Measurements from ENCODE around the gene MBD5.

Gene MBD5

DNA sequence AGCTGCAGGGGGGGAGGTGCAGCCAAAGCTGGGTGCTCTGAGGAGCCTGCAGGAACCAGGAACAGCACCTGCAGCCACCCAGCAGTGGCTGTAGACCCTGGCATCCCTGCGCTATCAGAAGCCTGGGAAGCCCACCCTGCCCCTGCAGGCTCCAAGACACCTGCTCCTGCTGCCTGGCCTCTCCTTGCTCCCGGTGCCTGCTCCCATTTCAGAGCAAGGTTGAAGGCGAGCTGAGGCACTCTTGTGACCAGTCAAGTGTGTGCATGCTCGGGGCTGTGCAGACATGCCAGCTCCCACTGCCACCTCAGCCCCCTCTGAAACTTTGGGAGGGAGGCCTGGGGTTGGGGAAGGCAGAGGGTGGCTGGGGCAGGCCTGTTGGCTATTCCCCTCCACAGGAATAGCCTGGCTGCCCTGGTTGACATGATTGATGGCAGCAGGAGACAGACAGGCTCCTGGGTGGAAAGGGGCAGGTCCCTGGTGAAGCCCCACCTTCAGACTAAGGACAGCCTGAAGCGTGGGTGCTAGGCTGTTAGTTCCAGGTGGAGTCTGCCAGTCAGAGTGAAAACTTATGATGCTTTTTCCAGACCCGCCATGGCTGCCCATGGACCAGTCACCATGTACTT lies 151.4 kb downstream of the MBD5 start:
- no peaks in the 10 kb centered on the region for H3K36me3 ChIP-seq (ENCODE audit: control insufficient read depth, insufficient read depth, low read length)
- TF ChIP-seq, protein P1, sequence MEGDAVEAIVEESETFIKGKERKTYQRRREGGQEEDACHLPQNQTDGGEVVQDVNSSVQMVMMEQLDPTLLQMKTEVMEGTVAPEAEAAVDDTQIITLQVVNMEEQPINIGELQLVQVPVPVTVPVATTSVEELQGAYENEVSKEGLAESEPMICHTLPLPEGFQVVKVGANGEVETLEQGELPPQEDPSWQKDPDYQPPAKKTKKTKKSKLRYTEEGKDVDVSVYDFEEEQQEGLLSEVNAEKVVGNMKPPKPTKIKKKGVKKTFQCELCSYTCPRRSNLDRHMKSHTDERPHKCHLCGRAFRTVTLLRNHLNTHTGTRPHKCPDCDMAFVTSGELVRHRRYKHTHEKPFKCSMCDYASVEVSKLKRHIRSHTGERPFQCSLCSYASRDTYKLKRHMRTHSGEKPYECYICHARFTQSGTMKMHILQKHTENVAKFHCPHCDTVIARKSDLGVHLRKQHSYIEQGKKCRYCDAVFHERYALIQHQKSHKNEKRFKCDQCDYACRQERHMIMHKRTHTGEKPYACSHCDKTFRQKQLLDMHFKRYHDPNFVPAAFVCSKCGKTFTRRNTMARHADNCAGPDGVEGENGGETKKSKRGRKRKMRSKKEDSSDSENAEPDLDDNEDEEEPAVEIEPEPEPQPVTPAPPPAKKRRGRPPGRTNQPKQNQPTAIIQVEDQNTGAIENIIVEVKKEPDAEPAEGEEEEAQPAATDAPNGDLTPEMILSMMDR (IDR thresholded peaks at IDR 0.05; ENCODE audit: insufficient read depth, low read length, poor library complexity, severe bottlenecking): no peak
- no peak for DNase-seq (ENCODE audit: extremely low read depth, insufficient read length)

DNA sequence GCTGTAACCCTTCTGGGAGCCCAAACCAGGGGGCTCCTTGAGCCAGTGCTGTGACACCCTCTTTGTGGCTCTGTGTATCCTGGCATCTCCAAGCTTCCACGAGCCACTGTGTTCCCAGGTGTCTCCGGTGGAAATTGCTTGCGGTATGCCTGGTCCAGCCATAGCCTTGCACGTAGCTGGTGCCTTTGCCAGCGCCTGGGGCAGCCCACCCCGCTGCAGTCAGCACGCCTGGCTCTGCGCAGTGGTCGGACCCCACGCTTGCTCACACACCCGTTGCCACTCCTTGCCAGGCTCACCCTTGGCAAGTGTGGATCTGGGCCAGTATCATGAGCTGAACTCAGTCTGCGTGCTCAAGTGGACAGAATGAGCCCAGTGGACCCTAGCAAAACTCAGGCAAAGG lies 152.3 kb downstream of the MBD5 start:
- no peak overlapping the region for H3K4me3 ChIP-seq (replicated peaks; ENCODE audit: low read depth, low read length)
- DNase-seq (ENCODE audit: extremely low read depth, insufficient read length): no peak
- TF ChIP-seq, protein P1 (IDR thresholded peaks at IDR 0.05; ENCODE audit: insufficient read depth, low read length, poor library complexity, severe bottlenecking): no peak
- no peaks in the 10 kb centered on the region for H3K27me3 ChIP-seq (replicated peaks; ENCODE audit: control insufficient read depth, insufficient read depth, low read length)
- H3K36me3 ChIP-seq (ENCODE audit: control insufficient read depth, insufficient read depth, low read length): no peaks in the 10 kb centered on the region

More for the DNA sequence above, 151.4 kb downstream of the MBD5 start:
- Histone ChIP-seq H3K4me3 (replicated peaks; ENCODE audit: low read depth, low read length) (no peak overlapping the region), H3K27me3 (replicated peaks; ENCODE audit: control insufficient read depth, insufficient read depth, low read length) (no peaks in the 10 kb centered on the region)

DNA sequence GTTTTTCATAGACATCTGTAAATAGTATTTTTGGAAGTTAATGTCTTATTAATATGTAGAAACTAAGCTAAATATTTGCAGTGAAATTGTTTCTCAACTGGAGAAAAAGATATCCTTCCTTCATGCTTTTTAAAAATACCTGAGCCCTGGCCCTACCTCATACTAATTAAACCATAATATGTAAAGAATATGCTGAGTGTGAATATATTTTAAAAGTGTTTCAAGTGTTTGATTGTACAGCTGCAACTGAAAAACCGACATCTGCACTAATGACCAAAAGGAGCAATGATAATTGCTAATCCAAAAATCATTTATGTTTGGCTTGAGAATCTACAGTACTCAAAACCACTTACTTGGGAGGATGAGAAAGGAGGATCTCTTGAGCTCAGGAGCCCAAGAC lies 156.7 kb downstream of the MBD5 start:
- H3K27me3 ChIP-seq (replicated peaks; ENCODE audit: control insufficient read depth, insufficient read depth, low read length): no peaks in the 10 kb centered on the region
- H3K4me3 ChIP-seq (replicated peaks; ENCODE audit: low read depth, low read length): no peak overlapping the region
- no peaks in the 10 kb centered on the region; the same call in none of the 2 replicates for H3K36me3 ChIP-seq (ENCODE audit: control insufficient read depth, insufficient read depth, low read length)
- TF ChIP-seq, protein P1 (IDR thresholded peaks at IDR 0.05; ENCODE audit: insufficient read depth, low read length, poor library complexity, severe bottlenecking): no peak
- DNase-seq (ENCODE audit: extremely low read depth, insufficient read length): no peak

GRCh38 chr2:148179724-148180123 lies 158.8 kb downstream of the MBD5 start:
- Histone ChIP-seq H3K27me3 (replicated peaks; ENCODE audit: control insufficient read depth, insufficient read depth, low read length) (no peaks in the 10 kb centered on the region), H3K4me3 (replicated peaks; ENCODE audit: low read depth, low read length) (no peak overlapping the region), H3K36me3 (ENCODE audit: control insufficient read depth, insufficient read depth, low read length) (no peaks in the 10 kb centered on the region; the same call in none of the 2 replicates)
- DNase-seq (ENCODE audit: extremely low read depth, insufficient read length): no peak
- TF ChIP-seq, protein P1 (IDR thresholded peaks at IDR 0.05; ENCODE audit: insufficient read depth, low read length, poor library complexity, severe bottlenecking): no peak

DNA sequence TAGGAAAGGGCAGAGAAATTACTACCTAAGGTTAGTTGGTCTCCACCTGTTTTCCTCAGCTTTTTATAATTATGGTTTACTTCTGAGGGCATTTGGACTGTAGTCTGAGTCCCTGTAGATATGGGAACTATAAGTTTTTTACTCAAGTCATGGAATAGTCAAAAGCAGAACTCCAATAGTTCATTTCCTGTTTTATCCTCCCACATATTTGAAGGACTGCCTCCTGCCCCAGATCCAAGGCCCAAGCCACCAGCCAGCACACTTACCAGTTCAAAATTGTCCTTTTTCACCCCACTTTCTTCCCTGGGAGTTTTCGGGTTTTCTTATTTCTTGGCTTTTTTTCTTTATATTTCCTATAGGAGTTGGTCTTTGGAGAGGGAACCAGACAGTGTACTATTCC lies 164.1 kb downstream of the MBD5 start:
- Histone ChIP-seq H3K4me3 (replicated peaks; ENCODE audit: low read depth, low read length) (no peak overlapping the region), H3K36me3 (ENCODE audit: control insufficient read depth, insufficient read depth, low read length) (no peaks in the 10 kb centered on the region; the same call in none of the 2 replicates), H3K27me3 (replicated peaks; ENCODE audit: control insufficient read depth, insufficient read depth, low read length) (no peaks in the 10 kb centered on the region)
- DNase-seq (ENCODE audit: extremely low read depth, insufficient read length): no peak
- TF ChIP-seq, protein P1 (IDR thresholded peaks at IDR 0.05; ENCODE audit: insufficient read depth, low read length, poor library complexity, severe bottlenecking): no peak

DNA sequence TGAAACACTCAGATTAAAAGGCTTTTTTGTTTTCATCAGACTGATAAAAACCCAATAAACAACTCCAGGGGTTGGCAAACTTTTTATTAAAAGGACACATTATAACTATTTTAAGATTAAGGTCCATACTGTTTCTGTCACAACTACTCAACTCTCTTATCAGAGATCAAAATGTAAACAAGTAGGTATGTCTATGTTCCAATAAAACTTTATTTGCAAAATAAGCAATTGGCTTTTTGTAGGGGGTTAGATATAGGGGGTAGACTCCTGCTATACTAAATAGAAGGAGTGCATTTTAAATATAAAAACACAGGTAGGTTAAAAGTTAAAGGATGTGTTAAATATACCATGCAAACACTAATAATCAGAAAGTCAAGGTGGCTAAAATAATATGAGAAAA lies 174.0 kb downstream of the MBD5 start:
- TF ChIP-seq, protein P1 (IDR thresholded peaks at IDR 0.05; ENCODE audit: insufficient read depth, low read length, poor library complexity, severe bottlenecking): no peak
- Histone ChIP-seq H3K4me3 (replicated peaks; ENCODE audit: low read depth, low read length) (no peak overlapping the region), H3K27me3 (replicated peaks; ENCODE audit: control insufficient read depth, insufficient read depth, low read length) (no peaks in the 10 kb centered on the region), H3K36me3 (ENCODE audit: control insufficient read depth, insufficient read depth, low read length) (no peaks in the 10 kb centered on the region)
- no peak for DNase-seq (ENCODE audit: extremely low read depth, insufficient read length)

All from GM06990 (cell line).